HL-60 (cell line): ENCODE data around the gene CIART.

Experiments
- CTCF ChIP-seq: IDR thresholded peaks from one replicate; pipeline ENCODE4 v1.5.1; 2011; ENCODE audit warnings: low read length, control low read depth, inconsistent platforms; ENCODE audit not compliant: insufficient read depth
- GABPA ChIP-seq: IDR thresholded peaks from 2 replicates; pipeline ENCODE4 v1.6.1; 2012; ENCODE audit warnings: low read depth
- POLR2AphosphoS5 ChIP-seq: IDR thresholded peaks from 2 replicates; pipeline ENCODE4 v1.6.1; 2012; ENCODE audit warnings: low read depth
- REST ChIP-seq: IDR thresholded peaks from 2 replicates; pipeline ENCODE4 v1.6.1; 2012; ENCODE audit warnings: low read depth; ENCODE audit not compliant: insufficient replicate concordance

GRCh38 chr1:150235294-150235851, 47.0 kb upstream of the CIART start:
- no peak for TF ChIP-seq GABPA
- TF ChIP-seq CTCF = no peak
- no peak for TF ChIP-seq REST
- no peak for TF ChIP-seq POLR2AphosphoS5
